Subcutaneous adipose tissue (tissue), 4 donors: ENCODE data around the gene MGAT5. TPM values are rescaled to one million over a fixed set of nuclear protein-coding genes. Genes with fewer than 3 reads are reported as not detected.

Experiments
- CTCF ChIP-seq: fragments of 450-650 bp; IDR thresholded peaks from one replicate; pipeline ENCODE4 v1.5.1; 2016; ENCODE audit warnings: low read depth, mild to moderate bottlenecking, control low read depth, antibody characterized with exemption, moderate library complexity
- total RNA-seq, 4 donors: library from RNA; depleted of rRNA; stranded (reverse); fragments of >200 nt; gene quantifications; one replicate each; pipeline ENCODE4 v1.1.0, GENCODE V29; 2016

MGAT5 gene
- total RNA-seq, 4 donors from 2014 or later, result 22.0 to 42.8 (median 32.2) TPM

GRCh38 chr2:134260713-134261112 is 6.8 kb downstream of the MGAT5 start:
- no peak for TF ChIP-seq CTCF

DNA sequence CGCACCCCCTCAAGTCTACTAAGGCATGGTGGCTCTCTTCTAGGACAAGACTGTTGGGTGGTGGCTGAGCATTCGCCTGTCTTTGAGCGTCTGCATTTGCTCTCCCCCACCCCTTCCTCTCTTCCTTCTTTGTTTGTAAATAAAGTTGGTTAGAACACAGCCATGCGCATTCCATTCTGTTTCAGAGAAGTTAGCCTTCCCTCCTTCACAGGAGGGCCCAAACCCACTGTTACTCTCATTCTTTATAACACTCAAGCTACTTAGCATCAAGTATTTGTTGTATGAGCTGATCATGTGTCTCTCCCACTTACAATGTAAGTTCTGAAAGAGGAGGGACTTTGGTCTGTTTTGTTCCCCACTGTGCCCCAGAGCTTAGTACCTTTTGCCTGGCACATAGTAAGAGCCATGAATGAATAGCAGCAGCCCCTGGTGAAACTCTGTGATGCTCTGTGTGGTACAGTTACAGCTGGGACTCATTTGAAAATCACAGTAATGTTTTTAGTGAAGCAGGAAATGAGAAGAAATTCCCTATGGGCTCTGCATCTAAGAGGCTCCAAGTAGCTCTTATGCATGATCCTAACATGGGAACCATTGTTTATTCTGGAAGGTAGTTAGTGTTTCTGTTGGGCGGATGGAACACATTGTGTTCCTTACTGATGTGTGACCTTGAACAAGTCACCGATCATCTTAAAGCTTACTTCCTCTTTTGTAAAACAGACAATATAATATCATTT is 7.7 kb downstream of the MGAT5 start:
- TF ChIP-seq CTCF, result no peak

DNA sequence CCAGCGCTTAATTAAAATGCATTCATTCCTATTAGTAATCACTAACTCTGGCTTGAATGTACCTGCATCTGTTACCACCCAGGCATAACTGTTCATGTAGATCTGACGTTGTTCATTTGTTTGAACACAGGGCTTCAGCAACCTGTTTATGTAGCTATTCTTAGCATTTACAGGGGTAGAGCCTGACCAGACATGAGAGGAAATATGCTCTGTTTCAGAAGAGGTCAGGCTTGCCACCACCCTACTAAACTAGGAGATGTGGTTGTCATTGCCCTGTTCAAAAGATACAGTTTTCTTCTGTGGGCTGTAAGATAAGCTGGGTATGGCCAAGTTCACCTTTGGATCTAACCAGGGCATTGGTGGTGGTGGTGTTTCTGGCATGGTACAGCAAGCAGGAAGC is 8.8 kb downstream of the MGAT5 start:
- no peak for TF ChIP-seq CTCF

DNA sequence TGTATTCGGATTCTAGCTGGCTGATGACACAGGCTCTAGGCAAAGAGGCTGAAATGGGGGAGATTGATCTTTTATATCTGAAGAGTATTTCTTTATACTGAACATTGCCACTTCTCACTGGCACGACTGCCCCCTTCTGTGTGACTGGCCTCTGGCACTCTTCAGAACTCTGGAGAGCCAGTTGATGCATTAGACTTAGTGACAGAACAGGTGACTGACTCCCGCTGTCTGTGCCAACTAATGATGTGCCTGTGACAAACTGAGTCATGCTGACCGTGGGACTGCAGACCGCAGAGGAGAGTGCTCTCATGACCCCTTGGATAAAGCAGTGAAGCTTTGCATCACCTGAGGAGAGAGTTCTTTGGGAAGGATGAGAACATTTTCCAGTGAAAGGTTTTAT is 14.4 kb downstream of the MGAT5 start:
- no peak for TF ChIP-seq CTCF

GRCh38 chr2:134269230-134269629 is 15.4 kb downstream of the MGAT5 start:
- TF ChIP-seq CTCF, result no peak

GRCh38 chr2:134269972-134270735 is 16.3 kb downstream of the MGAT5 start:
- no peak for TF ChIP-seq CTCF

- TF ChIP-seq CTCF, result no peak
Measured at GRCh38 chr2:134271758-134272157, 17.9 kb downstream of the MGAT5 start.
